ENCODE results near the gene KDM2B. TPM values are rescaled to one million over a fixed set of nuclear protein-coding genes. Genes with fewer than 3 reads are reported as not detected.

Gene KDM2B
- total RNA-seq, 1 experiment from 2014 or later, result 49.3 TPM

DNA sequence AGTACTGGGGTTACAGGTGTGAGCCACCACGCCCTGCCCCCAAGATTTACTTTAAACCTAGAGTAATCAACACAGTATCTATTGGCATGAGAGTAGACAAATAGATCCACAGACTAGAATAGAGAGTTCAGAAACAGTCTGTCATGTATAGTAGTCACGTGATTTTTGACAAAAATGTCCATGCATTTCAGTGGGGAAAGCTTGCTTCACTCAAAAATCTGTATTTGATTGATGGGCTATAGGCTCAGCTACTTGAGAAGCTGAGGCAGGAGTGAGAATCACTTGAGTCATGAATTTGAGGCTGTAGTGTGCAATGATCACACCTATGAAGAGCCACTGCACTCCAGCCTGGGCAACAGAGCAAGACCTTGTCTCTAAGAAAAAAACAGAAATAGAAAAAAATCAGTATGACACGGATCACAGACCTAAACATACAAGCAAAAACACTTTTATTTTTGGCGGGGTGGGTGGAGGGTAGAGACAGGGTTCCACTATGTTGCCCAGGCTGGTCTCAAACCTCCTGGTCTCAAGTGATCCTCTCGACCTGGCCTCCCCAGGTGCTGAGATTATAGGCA lies 37.9 kb upstream of the KDM2B start:
- TF ChIP-seq, protein P1, sequence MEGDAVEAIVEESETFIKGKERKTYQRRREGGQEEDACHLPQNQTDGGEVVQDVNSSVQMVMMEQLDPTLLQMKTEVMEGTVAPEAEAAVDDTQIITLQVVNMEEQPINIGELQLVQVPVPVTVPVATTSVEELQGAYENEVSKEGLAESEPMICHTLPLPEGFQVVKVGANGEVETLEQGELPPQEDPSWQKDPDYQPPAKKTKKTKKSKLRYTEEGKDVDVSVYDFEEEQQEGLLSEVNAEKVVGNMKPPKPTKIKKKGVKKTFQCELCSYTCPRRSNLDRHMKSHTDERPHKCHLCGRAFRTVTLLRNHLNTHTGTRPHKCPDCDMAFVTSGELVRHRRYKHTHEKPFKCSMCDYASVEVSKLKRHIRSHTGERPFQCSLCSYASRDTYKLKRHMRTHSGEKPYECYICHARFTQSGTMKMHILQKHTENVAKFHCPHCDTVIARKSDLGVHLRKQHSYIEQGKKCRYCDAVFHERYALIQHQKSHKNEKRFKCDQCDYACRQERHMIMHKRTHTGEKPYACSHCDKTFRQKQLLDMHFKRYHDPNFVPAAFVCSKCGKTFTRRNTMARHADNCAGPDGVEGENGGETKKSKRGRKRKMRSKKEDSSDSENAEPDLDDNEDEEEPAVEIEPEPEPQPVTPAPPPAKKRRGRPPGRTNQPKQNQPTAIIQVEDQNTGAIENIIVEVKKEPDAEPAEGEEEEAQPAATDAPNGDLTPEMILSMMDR (conservative IDR thresholded peaks at IDR 0.05; ENCODE audit: low read depth, low read length), result no peak
- no peak for TF ChIP-seq EZH2 (IDR thresholded peaks at IDR 0.05; ENCODE audit: borderline replicate concordance, low read depth, low read length, poor library complexity, severe bottlenecking)
- ChIA-PET CTCF (no interaction called here), POLR2A (ENCODE audit: low non-redundant PET) (no interaction called here)
- DNase-seq (ENCODE audit: low spot score), result no peak
- intact Hi-C loops (cut with micrococcal nuclease; ENCODE audit: unreplicated experiment), result no loop called here
- Histone ChIP-seq H3K27ac (ENCODE audit: low read depth, low read length, poor library complexity, severe bottlenecking) (no peak overlapping the region), H3K4me3 (ENCODE audit: low read depth, low read length, poor library complexity, severe bottlenecking) (no peak overlapping the region), H3K9me3 (ENCODE audit: low read depth, low read length, poor library complexity, severe bottlenecking) (no peaks in the 10 kb centered on the region), H3K36me3 (ENCODE audit: insufficient read depth, low read length, poor library complexity, severe bottlenecking) (no peaks in the 10 kb centered on the region), H3K4me1 (ENCODE audit: insufficient read depth, low read length, poor library complexity, severe bottlenecking) (no peaks in the 10 kb centered on the region), H3K27me3 (replicated peaks; ENCODE audit: insufficient read depth, low read depth, low read length, poor library complexity) (no peaks in the 10 kb centered on the region)
- no TSS peak for BruUV-seq (replicated peaks)

DNA sequence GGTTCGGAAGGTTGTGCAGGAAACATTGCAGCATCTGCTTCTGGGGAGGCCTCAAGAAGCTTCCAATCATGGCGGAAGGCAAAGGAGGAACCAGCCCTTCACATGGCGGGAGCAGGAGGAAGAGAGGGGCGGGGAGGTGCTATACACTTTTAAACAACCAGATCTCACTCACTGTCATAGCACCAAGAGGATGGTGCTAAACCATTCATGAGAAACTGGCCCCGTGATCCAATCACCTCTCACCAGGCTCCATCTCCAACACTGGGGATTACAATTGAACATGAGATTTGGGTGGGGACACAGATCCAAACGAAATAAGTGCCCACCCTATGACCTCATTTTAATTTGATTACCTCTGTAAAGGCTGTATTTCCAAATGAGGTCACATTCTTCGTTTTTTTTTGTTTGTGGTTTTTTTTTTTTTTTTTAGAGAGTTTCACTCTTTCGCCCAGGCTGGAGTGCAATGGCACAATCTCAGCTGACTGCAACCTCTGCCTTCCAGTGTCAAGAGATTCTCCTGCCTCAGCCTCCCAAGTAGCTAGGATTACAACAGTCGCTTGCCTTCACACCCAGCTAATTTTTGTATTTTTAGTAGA lies 34.1 kb upstream of the KDM2B start:
- BruUV-seq (replicated peaks), result no TSS peak

DNA sequence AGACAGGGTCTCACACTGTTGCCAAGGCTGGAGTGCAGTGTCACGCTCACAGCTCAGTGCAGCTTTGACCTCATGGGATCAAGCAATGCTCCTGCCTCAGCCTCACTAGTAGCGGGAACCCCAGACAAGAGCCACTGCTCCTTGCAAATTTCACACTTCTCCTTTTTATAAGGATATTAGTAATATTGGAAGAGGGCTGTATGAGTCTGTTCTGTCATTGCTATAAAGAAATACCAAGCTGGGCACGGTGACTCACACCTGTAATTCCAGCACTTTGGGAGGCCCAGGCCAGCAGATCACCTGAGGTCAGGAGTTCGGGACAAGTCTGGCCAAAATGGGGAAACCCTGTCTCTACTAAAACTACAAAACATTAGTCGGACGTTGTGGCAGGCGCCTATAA lies 32.6 kb upstream of the KDM2B start:
- ChIA-PET CTCF (no interaction called here), POLR2A (ENCODE audit: low non-redundant PET) (no interaction called here)
- no peaks in the 10 kb centered on the region for H3K36me3 ChIP-seq (ENCODE audit: insufficient read depth, low read length, poor library complexity, severe bottlenecking)
- no peak for TF ChIP-seq EZH2 (IDR thresholded peaks at IDR 0.05; ENCODE audit: borderline replicate concordance, low read depth, low read length, poor library complexity, severe bottlenecking)
- TF ChIP-seq, protein P1 (conservative IDR thresholded peaks at IDR 0.05; ENCODE audit: low read depth, low read length), result no peak
- no peaks in the 10 kb centered on the region for H3K27me3 ChIP-seq (replicated peaks; ENCODE audit: insufficient read depth, low read depth, low read length, poor library complexity)
- H3K9me3 ChIP-seq (ENCODE audit: low read depth, low read length, poor library complexity, severe bottlenecking), result no peaks in the 10 kb centered on the region
- H3K27ac ChIP-seq (ENCODE audit: low read depth, low read length, poor library complexity, severe bottlenecking), result no peak overlapping the region
- DNase-seq (ENCODE audit: low spot score), result no peak
- intact Hi-C loops (cut with micrococcal nuclease; ENCODE audit: unreplicated experiment), result no loop called here
- no TSS peak for BruUV-seq (replicated peaks)
- no peak overlapping the region for H3K4me3 ChIP-seq (ENCODE audit: low read depth, low read length, poor library complexity, severe bottlenecking)
- peaks cover 9% of the 10 kb centered on the region for H3K4me1 ChIP-seq (ENCODE audit: insufficient read depth, low read length, poor library complexity, severe bottlenecking)

More for the DNA sequence above, 34.1 kb upstream of the KDM2B start:
- ChIA-PET CTCF (interaction anchor here (0.7 kb wide), 1 partner anchor 150 kb away, joined by 7 read pairs; no protein-coding TSS in a partner anchor), POLR2A (ENCODE audit: low non-redundant PET) (no interaction called here)
- TF ChIP-seq, protein P1 (conservative IDR thresholded peaks at IDR 0.05; ENCODE audit: low read depth, low read length), result no peak
- TF ChIP-seq EZH2 (IDR thresholded peaks at IDR 0.05; ENCODE audit: borderline replicate concordance, low read depth, low read length, poor library complexity, severe bottlenecking), result no peak
- Histone ChIP-seq H3K4me1 (ENCODE audit: insufficient read depth, low read length, poor library complexity, severe bottlenecking) (peaks cover 8% of the 10 kb centered on the region), H3K9me3 (ENCODE audit: low read depth, low read length, poor library complexity, severe bottlenecking) (no peaks in the 10 kb centered on the region), H3K27ac (ENCODE audit: low read depth, low read length, poor library complexity, severe bottlenecking) (no peak overlapping the region), H3K27me3 (replicated peaks; ENCODE audit: insufficient read depth, low read depth, low read length, poor library complexity) (no peaks in the 10 kb centered on the region), H3K4me3 (ENCODE audit: low read depth, low read length, poor library complexity, severe bottlenecking) (no peak overlapping the region), H3K36me3 (ENCODE audit: insufficient read depth, low read length, poor library complexity, severe bottlenecking) (no peaks in the 10 kb centered on the region)
- intact Hi-C loops (cut with micrococcal nuclease; ENCODE audit: unreplicated experiment), result no loop called here
- no peak for DNase-seq (ENCODE audit: low spot score)
